ENCODE data around the gene ATP1A2. TPM values are rescaled to one million over a fixed set of nuclear protein-coding genes. Genes with fewer than 3 reads are reported as not detected.
A peak's percentile ranks its signal among the peaks of the same experiment; 100 is the strongest.

ATP1A2 gene
- polyA plus RNA-seq, 1 experiment, result 6.2 TPM

GRCh38 chr1:160117709-160118183 lies 2.2 kb downstream of the ATP1A2 start:
- Histone ChIP-seq H3K4me3 (ENCODE audit: low read depth, low read length) (peak overlapping the region; percentile 17; the same call in 1 of the 2 replicates), H3K9me3 (ENCODE audit: control insufficient read depth, insufficient read depth, low read length) (no peaks in the 10 kb centered on the region; the same call in 1 of the 2 replicates), H3K27me3 (ENCODE audit: control insufficient read depth, insufficient read depth, low read length) (peaks cover 37% of the 10 kb centered on the region), H3K27ac (ENCODE audit: low read depth, low read length) (no peak overlapping the region)
- DNase-seq (ENCODE audit: low read depth, low spot score), result no peak
- ChIA-PET POLR2A (no interaction called here), CTCF (interaction anchor here (0.8 to 3.0 kb wide), 7 partner anchors 8 to 135 kb away, joined by 3 to 17 read pairs (median 9); no protein-coding TSS in a partner anchor)
- TF ChIP-seq CTCF (IDR thresholded peaks at IDR 0.05; ENCODE audit: low read depth, low read length), result no peak

- Histone ChIP-seq H3K27me3 (ENCODE audit: control insufficient read depth, insufficient read depth, low read length) (peaks cover 35% of the 10 kb centered on the region), H3K9me3 (ENCODE audit: control insufficient read depth, insufficient read depth, low read length) (no peaks in the 10 kb centered on the region; the same call in 1 of the 2 replicates), H3K27ac (ENCODE audit: low read depth, low read length) (no peak overlapping the region), H3K4me3 (ENCODE audit: low read depth, low read length) (no peak overlapping the region)
- TF ChIP-seq CTCF (IDR thresholded peaks at IDR 0.05; ENCODE audit: low read depth, low read length), result no peak
- ChIA-PET CTCF (interaction anchor here (2.3 to 2.8 kb wide), 3 partner anchors 11 to 74 kb away, joined by 9 to 17 read pairs (median 9); no protein-coding TSS in a partner anchor), POLR2A (no interaction called here)
- DNase-seq (ENCODE audit: low read depth, low spot score), result no peak
These were observed 3.4 kb downstream of the ATP1A2 start for GRCh38 chr1:160118928-160119327.

- H3K27me3 ChIP-seq (ENCODE audit: control insufficient read depth, insufficient read depth, low read length), result peaks cover 19% of the 10 kb centered on the region
- DNase-seq (ENCODE audit: low read depth, low spot score), result no peak
- ChIA-PET POLR2A (no interaction called here), CTCF (interaction anchor here (0.7 to 1.7 kb wide), 2 partner anchors 20 to 73 kb away, joined by 3 to 7 read pairs; no protein-coding TSS in a partner anchor)
- H3K4me3 ChIP-seq (ENCODE audit: low read depth, low read length), result no peak overlapping the region
- no peak for TF ChIP-seq CTCF (IDR thresholded peaks at IDR 0.05; ENCODE audit: low read depth, low read length)
- no peaks in the 10 kb centered on the region; the same call in 1 of the 2 replicates for H3K9me3 ChIP-seq (ENCODE audit: control insufficient read depth, insufficient read depth, low read length)
- no peak overlapping the region for H3K27ac ChIP-seq (ENCODE audit: low read depth, low read length)
These were observed 5.2 kb downstream of the ATP1A2 start for GRCh38 chr1:160120797-160121196.

- H3K27me3 ChIP-seq (ENCODE audit: control insufficient read depth, insufficient read depth, low read length), result peaks cover 16% of the 10 kb centered on the region
- H3K4me3 ChIP-seq (ENCODE audit: low read depth, low read length), result no peak overlapping the region
- ChIA-PET POLR2A (no interaction called here), CTCF (interaction anchor here (0.7 to 1.7 kb wide), 2 partner anchors 20 to 72 kb away, joined by 3 to 7 read pairs; no protein-coding TSS in a partner anchor)
- no peaks in the 10 kb centered on the region; the same call in 1 of the 2 replicates for H3K9me3 ChIP-seq (ENCODE audit: control insufficient read depth, insufficient read depth, low read length)
- no peak for DNase-seq (ENCODE audit: low read depth, low spot score)
- no peak overlapping the region for H3K27ac ChIP-seq (ENCODE audit: low read depth, low read length)
- no peak for TF ChIP-seq CTCF (IDR thresholded peaks at IDR 0.05; ENCODE audit: low read depth, low read length)
These were observed 5.8 kb downstream of the ATP1A2 start for GRCh38 chr1:160121388-160121787.

GRCh38 chr1:160122978-160123495 lies 7.5 kb downstream of the ATP1A2 start:
- ChIA-PET CTCF (interaction anchor here (0.9 to 2.9 kb wide), 5 partner anchors 14 to 129 kb away, joined by 3 to 9 read pairs (median 4); no protein-coding TSS in a partner anchor), POLR2A (no interaction called here)
- H3K27ac ChIP-seq (ENCODE audit: low read depth, low read length), result no peak overlapping the region
- DNase-seq (ENCODE audit: low read depth, low spot score), result no peak
- no peaks in the 10 kb centered on the region; the same call in 1 of the 2 replicates for H3K9me3 ChIP-seq (ENCODE audit: control insufficient read depth, insufficient read depth, low read length)
- H3K27me3 ChIP-seq (ENCODE audit: control insufficient read depth, insufficient read depth, low read length), result peaks cover 5% of the 10 kb centered on the region
- TF ChIP-seq CTCF (IDR thresholded peaks at IDR 0.05; ENCODE audit: low read depth, low read length), result no peak
- no peak overlapping the region for H3K4me3 ChIP-seq (ENCODE audit: low read depth, low read length)
